C4-2B (cell line): ENCODE results near the gene NTRK3.

ENCODE experiments used
- H3K27ac ChIP-seq: fragments of 450-650 bp; 2 replicates; pipeline ENCODE4 v1.5.1; 2017
- ZFX ChIP-seq: fragments of 450-650 bp; IDR thresholded peaks from 2 replicates; pipeline ENCODE4 v1.6.1; 2017
- TF ChIP-seq, protein P1 (sequence below): fragments of 450-650 bp; conservative IDR thresholded peaks from 2 replicates; pipeline ENCODE4 v1.5.1; 2017; ENCODE audit warnings: mild to moderate bottlenecking

Gene NTRK3

DNA sequence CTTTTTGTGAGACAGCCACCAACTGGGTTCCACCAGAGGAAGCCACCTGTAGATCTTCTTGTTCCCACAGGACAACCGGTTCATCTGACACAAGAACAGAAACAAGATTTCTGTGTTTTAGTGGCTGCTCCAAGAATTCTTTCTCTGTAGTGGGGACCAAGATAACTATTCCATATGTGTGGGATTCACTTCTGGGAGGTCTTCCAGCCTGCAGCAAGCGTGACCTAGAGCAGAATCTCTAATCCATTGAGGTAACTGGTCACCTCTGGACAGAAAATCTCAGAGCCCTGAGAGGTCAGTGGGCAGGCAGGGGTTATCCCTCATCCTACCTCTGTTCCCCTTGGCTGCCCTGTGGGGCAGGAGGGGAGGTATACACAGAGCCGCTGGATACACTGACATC, 311.3 kb downstream of the NTRK3 start:
- TF ChIP-seq ZFX: no peak
- TF ChIP-seq, protein P1, sequence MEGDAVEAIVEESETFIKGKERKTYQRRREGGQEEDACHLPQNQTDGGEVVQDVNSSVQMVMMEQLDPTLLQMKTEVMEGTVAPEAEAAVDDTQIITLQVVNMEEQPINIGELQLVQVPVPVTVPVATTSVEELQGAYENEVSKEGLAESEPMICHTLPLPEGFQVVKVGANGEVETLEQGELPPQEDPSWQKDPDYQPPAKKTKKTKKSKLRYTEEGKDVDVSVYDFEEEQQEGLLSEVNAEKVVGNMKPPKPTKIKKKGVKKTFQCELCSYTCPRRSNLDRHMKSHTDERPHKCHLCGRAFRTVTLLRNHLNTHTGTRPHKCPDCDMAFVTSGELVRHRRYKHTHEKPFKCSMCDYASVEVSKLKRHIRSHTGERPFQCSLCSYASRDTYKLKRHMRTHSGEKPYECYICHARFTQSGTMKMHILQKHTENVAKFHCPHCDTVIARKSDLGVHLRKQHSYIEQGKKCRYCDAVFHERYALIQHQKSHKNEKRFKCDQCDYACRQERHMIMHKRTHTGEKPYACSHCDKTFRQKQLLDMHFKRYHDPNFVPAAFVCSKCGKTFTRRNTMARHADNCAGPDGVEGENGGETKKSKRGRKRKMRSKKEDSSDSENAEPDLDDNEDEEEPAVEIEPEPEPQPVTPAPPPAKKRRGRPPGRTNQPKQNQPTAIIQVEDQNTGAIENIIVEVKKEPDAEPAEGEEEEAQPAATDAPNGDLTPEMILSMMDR: no peak
- H3K27ac ChIP-seq: no peak overlapping the region

DNA sequence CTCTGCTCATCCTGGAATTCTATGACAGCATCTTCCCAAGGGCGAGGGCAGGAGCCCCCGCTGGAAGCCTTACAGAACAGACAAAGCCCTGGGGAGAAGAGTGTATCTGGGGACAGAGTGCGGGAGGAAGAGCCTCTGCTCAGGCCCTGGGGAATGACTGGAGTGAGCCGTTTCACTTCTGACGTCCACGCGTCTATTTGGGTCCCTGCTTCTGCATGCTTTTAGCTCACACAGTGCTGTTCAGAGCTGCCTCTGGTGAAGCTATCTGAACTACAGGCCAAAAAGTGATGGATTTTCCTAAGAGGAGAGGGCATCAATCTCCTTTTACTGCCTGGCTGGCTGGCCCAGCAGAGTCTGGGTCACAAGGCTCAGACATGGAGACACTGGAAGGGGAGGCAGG, 311.8 kb downstream of the NTRK3 start:
- TF ChIP-seq, protein P1: no peak
- no peak for TF ChIP-seq ZFX
- H3K27ac ChIP-seq: no peak overlapping the region

DNA sequence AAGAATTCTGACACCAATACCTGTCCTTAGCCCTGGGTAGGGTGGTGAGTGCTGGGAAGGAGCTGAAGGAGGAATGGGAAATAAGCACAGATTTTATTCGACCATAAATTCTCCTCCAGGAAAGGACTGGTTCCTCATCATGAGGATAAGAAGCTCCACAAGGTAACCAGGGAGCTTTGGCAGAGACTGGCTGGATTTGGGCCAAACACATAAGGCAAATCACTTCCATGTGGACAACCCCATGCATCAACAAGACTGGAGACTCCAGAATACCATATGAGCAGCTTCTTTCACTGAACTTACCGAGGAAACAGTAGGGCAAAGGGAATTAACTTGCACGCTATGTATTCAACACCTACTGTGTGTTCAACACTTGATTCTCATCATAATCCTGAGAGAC, 312.5 kb downstream of the NTRK3 start:
- TF ChIP-seq, protein P1: no peak
- TF ChIP-seq ZFX: no peak
- H3K27ac ChIP-seq: no peak overlapping the region

DNA sequence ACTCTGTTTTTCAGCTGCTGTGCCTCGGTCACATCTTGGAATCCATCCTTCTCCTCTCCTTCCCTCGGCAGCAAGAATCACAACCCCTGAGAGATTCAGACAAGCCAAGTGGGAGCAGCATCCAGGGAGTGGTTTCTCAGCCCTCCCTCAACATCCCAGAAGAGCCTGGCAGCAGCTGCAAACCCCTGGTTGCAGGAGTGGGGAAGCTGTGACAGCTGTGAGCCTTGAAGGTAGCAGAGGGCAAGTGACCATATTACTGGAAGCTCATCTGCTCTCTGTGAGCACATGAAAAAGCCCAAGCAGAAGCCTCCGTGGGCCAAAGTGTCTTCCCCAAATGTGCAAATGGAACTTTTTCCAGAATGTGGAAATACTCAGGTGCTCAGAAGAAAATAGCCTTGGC, 312.9 kb downstream of the NTRK3 start:
- H3K27ac ChIP-seq: no peak overlapping the region
- no peak for TF ChIP-seq ZFX
- TF ChIP-seq, protein P1: no peak

DNA sequence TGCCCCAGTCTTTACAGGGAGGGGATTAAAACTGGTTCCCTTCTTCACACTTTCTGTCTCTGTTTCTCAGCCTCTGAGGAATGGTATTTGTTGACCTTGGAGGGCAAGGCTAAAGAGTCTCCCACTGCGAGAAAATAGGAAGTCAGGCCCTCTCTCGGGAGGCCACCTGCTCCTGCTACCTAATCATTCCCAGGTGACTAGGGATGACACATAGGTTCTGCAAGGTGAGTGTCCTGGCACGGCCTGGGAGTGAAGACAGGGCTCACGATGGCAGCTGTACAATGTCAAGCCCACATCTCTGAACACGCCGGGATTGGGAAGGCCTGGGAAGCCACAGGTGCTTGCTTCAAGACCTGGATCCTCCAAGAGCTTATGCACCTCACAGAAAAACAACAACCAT, 314.2 kb downstream of the NTRK3 start:
- H3K27ac ChIP-seq: no peak overlapping the region
- TF ChIP-seq, protein P1: no peak
- no peak for TF ChIP-seq ZFX

DNA sequence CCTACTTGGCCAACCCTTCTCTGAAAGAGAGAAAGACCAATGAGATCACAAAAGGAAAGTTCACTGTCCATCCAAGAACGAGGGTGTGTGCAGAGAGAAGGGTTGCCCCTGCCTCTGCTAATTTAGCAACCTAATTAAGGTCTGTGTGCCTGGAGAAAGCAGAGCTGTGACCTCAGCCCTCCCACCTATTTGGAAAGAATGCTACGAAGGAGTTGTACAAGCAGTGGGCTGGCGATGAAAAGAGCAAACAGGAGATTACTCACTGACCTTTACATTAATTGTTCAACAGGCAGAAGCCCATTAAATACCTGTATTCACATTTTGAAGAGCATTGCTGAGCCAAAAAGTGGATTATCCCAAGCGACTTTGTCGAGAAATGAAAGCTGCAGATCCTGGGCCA, 314.9 kb downstream of the NTRK3 start:
- H3K27ac ChIP-seq: no peak overlapping the region
- TF ChIP-seq, protein P1: no peak
- TF ChIP-seq ZFX: no peak

DNA sequence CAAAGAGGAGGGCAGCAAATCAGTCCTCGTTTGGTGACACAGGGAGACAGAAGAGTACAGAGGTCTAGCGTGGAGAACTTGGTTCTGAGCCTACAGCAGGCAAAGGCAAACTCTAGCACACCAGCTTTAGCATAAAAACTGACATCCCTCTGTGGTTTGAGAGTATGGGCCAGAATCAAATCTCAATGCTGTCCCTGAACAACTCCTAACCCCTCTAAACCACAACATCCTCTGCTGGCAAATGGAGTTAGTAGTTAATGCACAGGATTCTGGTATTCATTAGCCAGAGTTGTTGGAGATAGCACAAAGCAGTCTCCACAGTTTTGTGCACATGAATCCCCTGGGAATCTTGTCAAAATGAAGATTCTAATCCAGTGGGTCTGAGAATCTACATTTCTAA, 315.8 kb downstream of the NTRK3 start:
- no peak for TF ChIP-seq ZFX
- TF ChIP-seq, protein P1: no peak
- H3K27ac ChIP-seq: no peak overlapping the region
